ENCODE data around the gene CNTN2.

The CNTN2 gene

DNA sequence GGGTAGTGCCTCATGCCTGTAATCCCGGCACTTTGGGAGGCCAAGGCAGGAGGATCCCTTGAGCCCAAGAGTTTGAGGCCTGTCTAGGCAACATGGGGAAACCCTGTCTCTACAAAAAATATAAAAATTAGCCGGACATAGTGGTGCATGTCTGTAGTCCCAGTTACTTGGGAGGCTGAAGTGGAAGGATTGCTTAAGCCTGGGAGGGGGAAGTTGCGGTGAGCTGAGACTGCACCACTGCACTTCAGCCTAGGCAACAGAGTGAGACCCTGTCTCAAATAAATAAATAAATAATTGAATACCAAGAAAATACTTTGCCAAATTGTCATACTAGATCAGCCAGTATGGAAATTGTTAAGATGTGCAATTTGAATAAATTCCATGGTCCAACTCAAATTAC is 84.6 kb downstream of the CNTN2 start:
- no peak overlapping the region for H3K4me3 ChIP-seq (ENCODE audit: low read depth, low read length)
- TF ChIP-seq, protein P1, sequence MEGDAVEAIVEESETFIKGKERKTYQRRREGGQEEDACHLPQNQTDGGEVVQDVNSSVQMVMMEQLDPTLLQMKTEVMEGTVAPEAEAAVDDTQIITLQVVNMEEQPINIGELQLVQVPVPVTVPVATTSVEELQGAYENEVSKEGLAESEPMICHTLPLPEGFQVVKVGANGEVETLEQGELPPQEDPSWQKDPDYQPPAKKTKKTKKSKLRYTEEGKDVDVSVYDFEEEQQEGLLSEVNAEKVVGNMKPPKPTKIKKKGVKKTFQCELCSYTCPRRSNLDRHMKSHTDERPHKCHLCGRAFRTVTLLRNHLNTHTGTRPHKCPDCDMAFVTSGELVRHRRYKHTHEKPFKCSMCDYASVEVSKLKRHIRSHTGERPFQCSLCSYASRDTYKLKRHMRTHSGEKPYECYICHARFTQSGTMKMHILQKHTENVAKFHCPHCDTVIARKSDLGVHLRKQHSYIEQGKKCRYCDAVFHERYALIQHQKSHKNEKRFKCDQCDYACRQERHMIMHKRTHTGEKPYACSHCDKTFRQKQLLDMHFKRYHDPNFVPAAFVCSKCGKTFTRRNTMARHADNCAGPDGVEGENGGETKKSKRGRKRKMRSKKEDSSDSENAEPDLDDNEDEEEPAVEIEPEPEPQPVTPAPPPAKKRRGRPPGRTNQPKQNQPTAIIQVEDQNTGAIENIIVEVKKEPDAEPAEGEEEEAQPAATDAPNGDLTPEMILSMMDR (IDR thresholded peaks at IDR 0.05; ENCODE audit: borderline replicate concordance, insufficient read depth, low read depth, low read length) = no peak

All from GM12875 (cell line).